ENCODE data around the gene RHNO1.

The RHNO1 gene

DNA sequence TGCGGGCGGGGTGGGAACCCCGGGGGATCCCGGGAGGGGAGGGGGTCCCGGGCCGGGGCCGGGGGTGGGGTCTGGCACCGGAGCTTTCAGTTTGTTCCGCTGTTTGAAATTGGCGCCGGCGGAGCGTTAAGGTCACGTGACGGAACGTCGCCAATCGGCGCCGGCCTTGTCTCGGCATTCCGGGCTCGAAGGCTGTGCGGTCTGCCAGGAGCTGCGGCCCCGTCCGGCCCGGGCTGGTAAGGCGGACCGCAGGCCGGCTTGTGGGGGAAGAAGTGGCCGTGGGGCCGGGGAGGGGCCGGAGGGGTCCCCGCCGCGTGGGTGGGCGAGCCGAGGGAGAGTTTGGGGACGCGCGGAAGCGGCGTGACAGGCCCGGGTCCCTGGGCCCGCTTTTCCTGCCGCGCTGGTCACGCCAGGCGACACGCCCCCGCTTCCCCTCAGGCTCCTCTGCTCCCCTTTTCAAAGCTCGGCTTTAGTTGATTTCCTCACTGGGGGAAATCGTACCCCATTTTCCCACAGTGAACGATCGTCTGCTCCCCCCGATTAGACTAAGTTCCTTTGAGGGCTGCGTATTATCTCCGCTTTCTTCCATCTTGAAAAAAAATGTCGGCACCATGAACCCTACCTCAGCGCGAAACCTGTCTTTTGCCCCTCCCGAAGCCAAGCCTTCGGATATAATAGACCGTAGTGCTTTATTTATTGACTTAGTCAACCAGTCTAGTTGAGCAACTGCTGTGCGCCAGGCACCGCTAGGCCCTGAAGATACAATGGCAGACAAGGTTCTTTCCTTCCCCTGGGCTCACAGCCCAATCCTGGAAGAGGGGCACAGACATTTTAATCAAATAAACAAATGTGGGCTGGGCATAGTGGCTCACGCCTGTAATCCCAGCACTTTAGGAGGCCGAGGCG lies at the start of gene RHNO1, which contains the start of gene FOXM1:
Gene RHNO1 (plus strand): TSS at position 177 of the 906 bp plus-strand sequence. CDS start 8,144 bp downstream, outside the sequence.
Gene FOXM1 (minus strand): TSS at position 128 of the 906 bp plus-strand sequence. CDS start 2,696 bp downstream, outside the sequence.
- peak; percentile 90 for DNase-seq (ENCODE audit: low spot score)

GRCh38 chr12:2829275-2829674 lies 47.7 kb upstream of the RHNO1 start:
- no peak for DNase-seq (ENCODE audit: low spot score)

GRCh38 chr12:2832550-2833127 lies 44.4 kb upstream of the RHNO1 start:
- no peak for DNase-seq (ENCODE audit: low spot score)

DNA sequence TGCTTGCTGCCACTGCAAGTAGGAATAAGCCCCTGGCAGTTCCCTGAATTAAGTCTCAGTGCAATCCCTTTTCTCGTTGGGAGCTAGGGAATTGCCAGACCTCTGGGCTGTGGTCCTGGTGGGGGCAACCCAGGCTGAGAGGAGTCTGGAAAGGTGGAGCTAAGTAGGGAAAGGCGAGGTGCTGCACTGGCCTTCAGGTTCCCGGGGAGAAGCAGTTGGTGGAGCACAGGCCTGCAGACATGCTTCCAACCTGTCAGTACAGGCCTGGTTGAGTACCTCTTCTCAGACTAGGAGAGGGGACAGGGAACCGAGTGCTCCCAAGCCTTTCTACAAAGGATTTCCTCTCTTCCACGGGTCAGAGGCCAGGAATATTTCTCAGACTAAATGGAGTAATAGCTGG lies 43.7 kb upstream of the RHNO1 start:
- DNase-seq (ENCODE audit: low spot score) = no peak

- no peak for DNase-seq (ENCODE audit: low spot score)
These were observed 43.2 kb upstream of the RHNO1 start for GRCh38 chr12:2833810-2834209.

- DNase-seq (ENCODE audit: low spot score) = no peak
These were observed 42.2 kb upstream of the RHNO1 start, which contains the start of gene NRIP2 for GRCh38 chr12:2834581-2835491. TSS of gene NRIP2 (minus strand) at chr12:2835035. CDS start at chr12:2834983, 52 bp downstream.

DNA sequence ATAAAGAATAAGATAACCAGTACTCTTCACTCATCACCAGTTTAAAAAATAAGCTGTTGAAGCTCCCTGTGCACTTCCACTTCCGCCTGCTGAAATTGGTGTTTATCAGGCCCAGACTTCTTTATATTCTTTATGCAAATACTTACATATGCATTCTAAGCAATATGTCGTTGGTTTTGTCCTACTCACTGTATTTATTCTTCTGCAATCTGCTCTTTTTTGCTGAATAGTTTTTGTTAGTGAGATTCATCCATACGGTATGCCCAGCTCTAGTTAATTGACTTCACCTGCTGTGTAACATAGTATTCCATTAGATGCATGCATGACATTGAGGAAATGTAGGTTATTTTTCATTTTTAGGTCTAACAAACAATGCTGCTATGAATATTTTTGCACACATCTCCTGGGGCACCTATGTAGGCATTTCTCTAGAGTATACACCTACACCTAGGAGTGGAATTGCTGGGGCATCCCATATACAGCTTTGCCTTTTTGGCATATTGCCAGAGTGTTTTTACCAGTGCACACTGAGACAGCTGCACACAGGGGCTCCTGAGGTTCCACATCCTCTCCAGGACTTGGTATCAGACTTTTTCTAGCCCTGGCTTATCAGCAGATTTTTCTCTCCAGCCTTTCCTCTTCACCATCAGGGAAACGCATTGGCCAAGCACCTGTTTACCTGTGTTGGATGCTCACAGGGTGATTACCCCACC lies 41.2 kb upstream of the RHNO1 start:
- no peak for DNase-seq (ENCODE audit: low spot score)

GRCh38 chr12:2836574-2836973 lies 40.4 kb upstream of the RHNO1 start:
- no peak for DNase-seq (ENCODE audit: low spot score)

DNA sequence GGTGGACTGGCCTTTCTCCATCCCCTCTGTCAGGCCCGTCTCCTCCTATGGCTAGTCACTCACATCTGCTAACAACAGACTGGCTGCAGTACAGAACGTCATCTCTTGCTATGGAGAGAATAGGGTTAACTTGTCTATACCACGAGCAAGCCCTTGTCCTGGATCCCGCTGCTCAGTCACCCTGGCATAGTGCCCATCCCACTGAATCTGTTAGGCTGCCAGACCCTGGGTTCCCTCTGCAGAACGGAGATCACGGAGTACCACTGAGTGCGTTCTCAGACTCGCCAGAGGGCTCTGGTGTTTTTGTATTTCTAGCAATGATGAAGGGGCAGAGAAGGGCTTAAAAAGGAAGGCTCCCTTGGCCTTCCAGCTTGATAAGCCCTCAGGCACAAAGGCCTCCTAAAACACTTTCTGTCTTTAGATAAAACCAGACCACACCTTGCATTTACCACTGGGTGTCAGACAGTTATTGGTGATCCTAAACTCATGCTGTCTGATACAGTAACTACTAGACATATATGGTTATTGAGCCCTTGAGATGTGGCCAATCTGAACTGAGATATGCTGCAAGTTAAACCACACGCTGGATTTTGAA lies 35.9 kb upstream of the RHNO1 start:
- DNase-seq (ENCODE audit: low spot score) = peak; percentile 41

- no peak for DNase-seq (ENCODE audit: low spot score)
These were observed 34.1 kb upstream of the RHNO1 start for GRCh38 chr12:2842948-2843347.

DNA sequence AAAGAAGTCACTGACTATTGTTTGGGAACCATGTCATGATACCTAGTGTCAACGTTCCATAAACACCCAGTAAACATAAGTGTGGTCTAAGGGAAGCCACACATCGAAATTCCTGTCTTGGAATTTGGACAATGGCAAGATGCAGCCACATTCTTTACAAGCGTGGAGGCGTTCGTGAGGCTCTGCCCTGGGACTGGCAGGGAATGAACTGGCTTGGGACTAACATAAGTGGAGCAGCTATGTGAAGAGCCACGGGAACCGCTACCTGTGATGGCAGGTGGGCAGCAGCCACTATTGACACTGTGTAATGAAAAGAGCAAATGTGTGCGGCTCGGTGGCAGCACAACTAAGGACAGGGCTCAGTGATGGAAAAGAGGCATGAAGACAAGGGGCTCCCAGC lies 32.2 kb upstream of the RHNO1 start:
- no peak for DNase-seq (ENCODE audit: low spot score)

- no peak for DNase-seq (ENCODE audit: low spot score)
These were observed 31.7 kb upstream of the RHNO1 start for GRCh38 chr12:2845280-2845679.

- no peak for DNase-seq (ENCODE audit: low spot score)
These were observed 25.1 kb upstream of the RHNO1 start for GRCh38 chr12:2851931-2852330.

GRCh38 chr12:2853626-2854025 lies 23.4 kb upstream of the RHNO1 start:
- DNase-seq (ENCODE audit: low spot score) = peak; percentile 69

DNA sequence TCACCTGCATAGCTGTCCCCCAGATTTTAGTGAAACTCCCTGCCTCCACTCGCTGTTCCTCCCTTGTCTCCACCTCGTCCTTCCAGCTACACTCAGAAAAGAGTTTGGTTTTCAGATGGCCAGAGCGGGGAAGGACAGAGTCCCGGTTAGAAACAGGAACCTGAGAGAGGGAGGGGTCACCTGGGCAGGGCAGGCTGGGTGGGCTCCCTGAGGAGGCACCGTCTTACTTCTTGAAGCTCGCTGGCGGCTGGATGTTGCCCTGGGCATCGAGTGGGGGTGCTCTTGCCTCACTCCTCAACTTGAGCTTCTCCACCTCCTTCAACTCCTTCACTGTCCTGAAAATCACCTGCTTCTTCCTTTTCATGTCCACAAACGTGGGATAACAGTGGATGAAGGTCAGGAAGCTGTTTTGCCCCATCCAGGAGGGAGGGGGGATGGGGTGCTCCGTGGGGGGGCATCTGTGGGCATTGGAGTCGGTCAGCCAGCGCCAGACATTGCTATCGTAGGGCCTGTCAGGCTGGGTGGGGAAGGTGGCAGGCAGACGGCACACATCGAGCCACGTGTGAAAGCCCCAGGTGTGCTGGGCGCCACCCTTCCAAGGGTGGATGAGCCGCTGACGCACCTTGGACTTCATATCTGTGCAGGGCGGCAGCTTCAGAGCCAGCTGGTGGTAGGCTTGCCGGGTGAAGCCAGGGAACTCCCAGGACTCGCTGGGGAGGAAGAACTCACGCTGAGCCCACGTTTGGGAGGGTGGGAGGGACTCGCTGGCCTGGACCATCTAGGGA lies 22.2 kb upstream of the RHNO1 start:
- no peak for DNase-seq (ENCODE audit: low spot score)

- no peak for DNase-seq (ENCODE audit: low spot score)
These were observed 21.5 kb upstream of the RHNO1 start for GRCh38 chr12:2855546-2855945.

DNA sequence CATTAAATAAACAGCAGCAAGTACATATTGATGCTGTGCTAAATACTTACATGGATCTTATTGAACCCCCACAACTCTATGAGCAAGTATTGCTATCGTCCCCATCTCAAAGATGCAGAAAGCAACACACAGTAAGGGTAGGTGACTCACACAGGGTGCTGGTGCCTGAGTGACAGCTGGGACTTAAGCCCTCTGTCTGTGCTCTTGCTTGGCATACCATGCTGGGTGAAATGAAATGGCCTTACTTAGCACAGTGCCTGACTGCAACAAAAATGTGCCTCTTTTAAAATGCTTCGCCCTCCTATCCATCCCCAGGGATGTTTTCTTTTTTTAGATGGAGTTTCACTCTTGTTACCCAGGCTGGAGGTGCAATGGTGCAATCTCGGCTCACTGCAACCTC lies 21.0 kb upstream of the RHNO1 start:
- DNase-seq (ENCODE audit: low spot score) = no peak

GRCh38 chr12:2857021-2857431 lies 20.0 kb upstream of the RHNO1 start, which contains the start of gene TEX52:
TSS of gene TEX52 (minus strand) at chr12:2857039. CDS start at chr12:2857026, 13 bp downstream.
- DNase-seq (ENCODE audit: low spot score) = no peak

- DNase-seq (ENCODE audit: low spot score) = no peak
These were observed 19.4 kb upstream of the RHNO1 start for GRCh38 chr12:2857576-2857975.

DNA sequence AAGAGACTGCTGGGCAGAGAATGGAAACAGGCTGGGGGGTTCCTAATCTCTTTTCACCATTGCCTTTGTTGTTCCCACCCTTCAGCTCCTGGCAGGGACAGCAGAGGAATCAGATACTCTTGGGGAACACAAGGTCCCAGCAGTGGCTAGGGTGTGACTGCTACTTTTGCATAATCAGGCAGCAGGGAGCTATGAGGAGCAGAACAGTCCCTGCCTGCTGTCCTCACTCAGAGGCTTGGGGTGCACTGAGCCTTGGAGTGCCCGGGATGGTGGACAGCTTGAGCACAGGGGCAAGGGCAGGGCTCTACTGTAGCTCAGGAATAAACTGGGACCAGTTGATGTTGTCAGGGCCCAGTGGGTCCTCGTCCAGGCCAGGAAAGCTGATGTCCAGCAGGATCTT lies 18.7 kb upstream of the RHNO1 start:
- DNase-seq (ENCODE audit: low spot score) = no peak
